Endodermal cell (in vitro differentiated cells): ENCODE measurements around the gene CST11. TPM values are rescaled to one million over a fixed set of nuclear protein-coding genes. Genes with fewer than 3 reads are reported as not detected.

Experiments used
- DNase-seq: peaks from one replicate; pipeline ENCODE4 v3.0.0-alpha.2; 2017
- H3K27ac ChIP-seq: 2 replicates; pipeline ENCODE4 v1.5.1; 2013; ENCODE audit warnings: mild to moderate bottlenecking, low read depth, low read length, moderate library complexity
- H3K27me3 ChIP-seq: 2 replicates; pipeline ENCODE4 v1.6.1; 2013; ENCODE audit warnings: mild to moderate bottlenecking, low read length, moderate library complexity; ENCODE audit not compliant: insufficient read depth, control insufficient read depth, poor library complexity, severe bottlenecking
- H3K36me3 ChIP-seq: 2 replicates; pipeline ENCODE4 v1.7.0; 2013; ENCODE audit warnings: mild to moderate bottlenecking, low read length, moderate library complexity; ENCODE audit not compliant: control insufficient read depth, insufficient read depth
- H3K4me1 ChIP-seq: one replicate; pipeline ENCODE4 v1.7.0; 2013; ENCODE audit warnings: low read length; ENCODE audit not compliant: control insufficient read depth, insufficient read depth
- H3K4me3 ChIP-seq: 2 replicates; pipeline ENCODE4 v1.5.1; 2013; ENCODE audit warnings: mild to moderate bottlenecking, low read length, moderate library complexity
- H3K9ac ChIP-seq: 2 replicates; pipeline ENCODE4 v1.6.1; 2013; ENCODE audit warnings: mild to moderate bottlenecking, low read length, moderate library complexity; ENCODE audit not compliant: poor library complexity, severe bottlenecking; ENCODE audit errors: extremely low read depth
- H3K9me3 ChIP-seq: 2 replicates; pipeline ENCODE4 v1.6.1; 2013; ENCODE audit warnings: mild to moderate bottlenecking, low read length, moderate library complexity; ENCODE audit not compliant: control insufficient read depth
- H3K27ac Mint-ChIP-seq: 2 replicates; pipeline ENCODE4 v1.8.0; 2020; ENCODE audit warnings: mixed read lengths
- H3K27me3 Mint-ChIP-seq: 2 replicates; pipeline ENCODE4 v1.8.0; 2021; ENCODE audit warnings: mild to moderate bottlenecking, mixed read lengths; ENCODE audit not compliant: insufficient read depth
- H3K36me3 Mint-ChIP-seq: 2 replicates; pipeline ENCODE4 v1.8.0; 2020; ENCODE audit warnings: low read depth, mixed read lengths
- H3K4me1 Mint-ChIP-seq: 2 replicates; pipeline ENCODE4 v1.8.0; 2020; ENCODE audit warnings: mixed read lengths
- H3K4me3 Mint-ChIP-seq: 2 replicates; pipeline ENCODE4 v1.8.0; 2020; ENCODE audit warnings: mild to moderate bottlenecking, moderate library complexity, mixed read lengths
- H3K9me3 Mint-ChIP-seq: 2 replicates; pipeline ENCODE4 v1.8.0; 2020; ENCODE audit warnings: mild to moderate bottlenecking, mixed read lengths
- CTCF ChIP-seq: fragments of 200-600 bp; sonication (generic); conservative IDR thresholded peaks from 2 replicates; pipeline ENCODE4 v1.5.0; 2021; ENCODE audit warnings: antibody characterized with exemption, mild to moderate bottlenecking
- WGBS, 2 experiments: methylation state at CpG; one replicate each; pipeline versions ENCODE4 v1.1.5 to v1.1.7; 2013; ENCODE audit warnings: missing lambda C conversion rate in 2 of 2, mixed read lengths in 1 of 2; ENCODE audit not compliant: insufficient coverage in 1 of 2, insufficient read length in 1 of 2; 5-methylcytosine and 5-hydroxymethylcytosine counted together
- total RNA-seq, 2 donors: library from RNA; stranded (reverse); fragmentation: NEBNext Ultra II Directional in 1 of 2; extraction: Animal tissue kit (Norgen Biotek cat#: 25700) in 1 of 2; gene quantifications; 2 replicates in 1 of 2; 3 replicates in 1 of 2; pipeline ENCODE4 v1.2.1, GENCODE V29; 2021

Gene CST11
- total RNA-seq, 2 donors from 2014 or later: 0.69 TPM; not detected in 1

GRCh38 chr20:23449421-23449820 is 3.3 kb downstream of the CST11 start:
- no peak for DNase-seq
- H3K9me3 Mint-ChIP-seq: no peaks in the 10 kb centered on the region

GRCh38 chr20:23448167-23448566 is 4.5 kb downstream of the CST11 start:
- no peaks in the 10 kb centered on the region for H3K27me3 ChIP-seq
- Mint-ChIP-seq H3K9me3 (no peaks in the 10 kb centered on the region), H3K4me1 (peaks cover 15% of the 10 kb centered on the region), H3K27ac (no peak overlapping the region), H3K36me3 (no peaks in the 10 kb centered on the region), H3K4me3 (no peak overlapping the region), H3K27me3 (no peaks in the 10 kb centered on the region)
- no peak overlapping the region for H3K9ac ChIP-seq
- TF ChIP-seq CTCF: no peak
- H3K36me3 ChIP-seq: no peaks in the 10 kb centered on the region
- no peaks in the 10 kb centered on the region for H3K9me3 ChIP-seq
- no peaks in the 10 kb centered on the region for H3K4me1 ChIP-seq
- DNase-seq: no peak
- 96 to 100% methylated on average over 4 to 5 of the region's 5 CpGs for WGBS, 2 experiments
- no peak overlapping the region for H3K27ac ChIP-seq
- H3K4me3 ChIP-seq: no peak overlapping the region

More at GRCh38 chr20:23449421-23449820, 3.3 kb downstream of the CST11 start:
- Mint-ChIP-seq H3K27ac (no peak overlapping the region), H3K4me1 (peaks cover 17% of the 10 kb centered on the region), H3K36me3 (no peaks in the 10 kb centered on the region), H3K4me3 (no peak overlapping the region), H3K27me3 (no peaks in the 10 kb centered on the region)
- no peak for TF ChIP-seq CTCF
- no peak overlapping the region for H3K9ac ChIP-seq
- H3K27ac ChIP-seq: no peak overlapping the region
- 50 to 70% methylated on average over 1 to 3 of the region's 3 CpGs for WGBS, 2 experiments
- no peaks in the 10 kb centered on the region for H3K9me3 ChIP-seq
- no peak overlapping the region for H3K4me3 ChIP-seq
- H3K27me3 ChIP-seq: no peaks in the 10 kb centered on the region
- no peaks in the 10 kb centered on the region for H3K4me1 ChIP-seq
- no peaks in the 10 kb centered on the region for H3K36me3 ChIP-seq

GRCh38 chr20:23446505-23446904 is 6.2 kb downstream of the CST11 start:
- Mint-ChIP-seq H3K27me3 (no peaks in the 10 kb centered on the region), H3K9me3 (no peaks in the 10 kb centered on the region), H3K4me3 (no peak overlapping the region), H3K27ac (no peak overlapping the region), H3K36me3 (no peaks in the 10 kb centered on the region), H3K4me1 (peaks cover 7% of the 10 kb centered on the region)
- Histone ChIP-seq H3K27me3 (no peaks in the 10 kb centered on the region), H3K9ac (no peak overlapping the region), H3K4me3 (no peak overlapping the region), H3K36me3 (no peaks in the 10 kb centered on the region), H3K9me3 (no peaks in the 10 kb centered on the region), H3K4me1 (no peaks in the 10 kb centered on the region), H3K27ac (no peak overlapping the region)
- WGBS, 2 experiments: 81 to 87% methylated on average over 7 to 8 of the region's 8 CpGs
- TF ChIP-seq CTCF: peak; percentile 87
- DNase-seq: peak; percentile 91
